ENCODE data around the gene RGS3.

GRCh38 chr9:113588242-113588810, 124.8 kb downstream of the RGS3 start:
- TF ChIP-seq CTCF (IDR thresholded peaks at IDR 0.05) (no peak), POLR2A (IDR thresholded peaks at IDR 0.05) (no peak)
